NCI-H187 (cell line): Measurements from ENCODE around the gene ICE2.

ENCODE experiments used
- DNase-seq, 2 experiments: peaks; one replicate each; lab custom pipeline; 2025; lab: John Stamatoyannopoulos, UW

The ICE2 gene

GRCh38 chr15:60387321-60387720 is 91.6 kb downstream of the ICE2 start:
- DNase-seq: no peak

DNA sequence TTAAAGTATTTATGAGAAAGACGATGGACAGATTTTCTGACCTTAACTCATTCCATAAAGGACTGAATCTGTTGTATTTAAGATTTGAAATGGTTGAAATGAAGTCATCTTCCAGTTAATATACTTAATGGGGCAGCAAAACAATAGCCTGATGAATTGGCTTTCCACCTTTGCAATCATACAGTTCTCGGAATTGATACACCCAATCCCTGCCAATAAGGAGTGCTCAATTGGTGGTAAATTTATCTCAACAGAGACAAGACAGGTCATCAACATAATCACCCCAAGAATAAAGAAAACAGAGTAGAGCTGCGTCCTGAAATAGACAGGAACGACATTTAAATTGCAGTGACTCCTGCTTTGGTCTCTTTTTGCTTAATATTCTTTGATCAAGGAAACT is 92.3 kb downstream of the ICE2 start:
- DNase-seq: no peak

DNA sequence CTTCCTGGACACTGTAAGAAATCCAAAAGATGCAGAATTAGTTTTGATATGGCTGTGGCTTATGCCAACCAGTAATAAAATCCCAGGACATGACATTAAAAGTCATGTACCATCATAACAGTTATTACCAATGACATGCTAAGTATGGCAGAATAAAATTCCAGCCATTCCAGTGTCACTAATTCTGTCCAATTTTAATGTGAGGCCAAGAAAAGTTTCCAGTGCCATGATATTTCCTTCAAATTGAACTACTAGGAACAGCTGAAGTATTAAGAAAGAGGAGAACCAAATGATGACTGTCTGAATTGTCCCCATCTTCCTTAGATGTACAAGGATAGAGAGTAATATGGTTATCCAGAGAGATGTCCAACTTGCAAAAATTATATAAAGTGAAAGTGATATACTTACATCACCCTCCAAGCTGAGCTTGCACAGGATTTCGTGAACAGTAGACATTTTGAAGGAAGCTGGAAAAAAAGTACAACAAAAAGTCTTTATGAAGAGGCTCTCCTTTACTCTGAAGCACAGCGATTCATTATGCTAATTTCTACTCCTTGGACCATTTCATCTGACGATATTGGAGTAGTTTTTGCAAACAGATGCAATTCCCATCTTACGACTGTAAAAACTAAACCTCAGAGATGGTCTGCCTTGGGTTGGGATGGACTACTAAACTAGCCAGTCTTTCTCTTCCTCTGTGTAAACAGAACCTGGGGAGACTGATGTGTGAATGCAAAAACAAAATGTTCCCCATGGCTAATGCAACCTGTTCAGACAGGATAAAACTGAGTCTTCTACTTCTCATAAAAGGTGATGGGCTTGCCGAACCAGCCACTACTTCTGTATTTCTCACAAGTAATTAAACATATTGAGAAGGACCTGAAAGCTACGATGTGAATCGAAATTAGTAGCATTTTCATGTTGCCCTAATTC is 93.1 kb downstream of the ICE2 start:
- DNase-seq: no peak

DNA sequence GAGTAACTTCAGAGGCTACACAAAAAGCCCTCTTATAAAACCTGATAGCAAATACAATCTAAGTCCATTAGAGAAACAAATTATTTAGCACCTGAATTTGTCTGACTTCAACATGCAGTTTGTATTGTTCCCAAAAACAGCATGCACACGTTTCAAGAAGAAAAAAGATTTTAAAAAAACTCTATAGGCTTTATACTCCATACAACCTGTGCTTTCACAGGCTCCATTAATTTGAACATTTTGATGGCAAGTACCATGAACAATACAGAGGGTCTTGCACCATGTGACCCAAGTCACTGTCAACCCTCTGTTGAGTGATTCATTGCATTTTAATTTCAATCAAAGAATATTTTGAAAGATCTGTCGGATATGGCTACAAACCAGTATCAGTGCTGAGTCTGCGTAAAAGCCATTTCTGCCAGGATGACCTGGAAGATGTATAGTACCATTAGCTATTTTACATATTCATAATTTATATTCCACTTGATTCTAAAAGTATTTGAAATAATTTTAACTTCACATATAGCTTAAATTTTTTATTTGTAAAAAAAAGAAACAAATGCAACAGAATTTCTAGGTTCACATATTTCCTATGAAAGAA is 94.3 kb downstream of the ICE2 start:
- DNase-seq: no peak

DNA sequence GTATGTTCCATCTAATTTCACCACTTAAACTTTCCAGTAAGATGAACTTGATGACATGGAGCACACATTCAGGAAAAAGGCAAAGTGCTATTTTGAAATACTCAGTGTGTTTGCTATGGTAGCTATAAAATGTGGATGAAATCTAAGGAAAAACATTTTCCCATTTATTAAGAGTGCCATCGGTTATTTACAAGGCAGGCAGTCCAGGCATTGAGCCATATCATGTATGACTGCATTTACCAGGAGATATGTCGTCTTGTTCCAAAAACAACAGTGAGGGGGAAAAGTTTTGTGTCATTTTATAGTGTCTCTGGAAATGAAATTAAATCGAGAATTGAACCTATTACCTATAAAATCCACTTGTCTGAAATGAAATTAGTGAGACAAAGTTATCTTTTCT is 94.9 kb downstream of the ICE2 start:
- no peak for DNase-seq

DNA sequence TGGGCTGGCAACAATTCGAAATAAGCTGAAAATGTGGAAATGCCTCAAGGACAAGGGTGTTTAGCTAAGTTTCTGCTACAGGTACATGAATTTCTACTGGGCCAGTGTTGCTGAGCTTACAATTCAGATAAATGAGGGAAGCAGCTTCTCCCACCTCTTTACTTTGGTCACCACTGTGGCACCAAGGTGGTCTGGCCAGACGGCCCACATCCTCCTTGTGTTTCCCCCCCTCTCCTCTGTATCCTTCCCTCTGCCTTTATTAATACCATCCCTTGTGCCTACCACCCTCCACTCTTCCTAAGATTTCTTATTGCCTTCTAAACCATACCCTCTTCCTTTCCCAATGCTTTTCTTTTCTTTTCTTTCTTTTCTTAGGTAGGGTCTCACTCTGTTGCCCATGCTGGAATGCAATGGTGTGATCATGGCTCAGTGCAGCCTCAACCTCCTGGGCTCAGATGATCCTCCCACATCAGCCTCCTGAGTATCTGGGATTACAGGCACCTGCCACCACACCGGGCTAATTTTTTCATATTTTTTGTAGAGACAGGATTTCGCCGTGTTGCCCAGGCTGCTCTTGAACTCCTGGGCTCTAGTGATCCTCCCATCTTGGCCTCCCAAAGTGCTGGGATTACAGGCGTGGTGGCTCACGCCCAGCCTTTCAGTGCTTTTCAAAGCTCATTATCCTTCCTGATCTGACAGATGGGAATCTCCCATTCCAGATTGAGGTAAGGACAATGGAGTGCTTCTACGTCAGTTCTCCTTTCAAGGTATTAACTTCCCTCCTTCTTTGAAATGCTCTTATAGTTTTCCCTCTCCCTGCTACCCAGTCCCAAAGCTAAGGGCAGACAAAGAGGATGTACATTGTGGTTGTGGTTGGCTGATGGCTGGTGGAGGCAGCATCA is 95.9 kb downstream of the ICE2 start:
- DNase-seq: no peak

DNA sequence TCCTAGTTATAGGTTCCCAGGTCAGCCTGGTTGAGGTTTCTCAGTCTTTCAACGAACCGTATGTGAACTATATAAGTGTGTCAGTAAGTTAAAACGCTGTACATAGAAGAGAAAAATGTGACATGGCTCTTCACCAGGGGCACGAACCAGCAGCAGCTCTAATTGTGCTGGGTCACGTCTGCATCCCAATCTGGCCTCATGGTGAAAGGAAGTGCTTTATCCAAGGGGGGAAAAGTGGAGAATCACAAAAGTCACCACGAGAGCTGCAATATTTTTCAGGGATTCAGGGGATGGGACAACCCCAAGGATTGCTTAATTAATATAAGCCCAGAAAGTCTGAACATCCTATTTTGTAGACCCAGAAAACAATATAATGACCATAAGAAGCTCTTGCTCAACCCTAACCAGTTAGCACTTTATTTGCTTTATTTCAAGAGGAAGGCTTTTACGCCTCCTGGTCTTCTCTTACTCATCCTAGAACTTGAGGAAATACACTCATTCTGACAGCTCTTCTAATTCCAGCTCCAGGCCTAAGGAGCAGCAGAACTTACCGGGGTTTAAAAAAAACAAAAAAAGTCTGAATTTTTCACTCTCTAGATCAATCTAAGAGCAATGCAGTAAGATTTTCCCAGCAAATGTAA is 97.7 kb downstream of the ICE2 start:
- DNase-seq: no peak

- DNase-seq: no peak
Measured at GRCh38 chr15:60379525-60380274, 99.2 kb downstream of the ICE2 start.

DNA sequence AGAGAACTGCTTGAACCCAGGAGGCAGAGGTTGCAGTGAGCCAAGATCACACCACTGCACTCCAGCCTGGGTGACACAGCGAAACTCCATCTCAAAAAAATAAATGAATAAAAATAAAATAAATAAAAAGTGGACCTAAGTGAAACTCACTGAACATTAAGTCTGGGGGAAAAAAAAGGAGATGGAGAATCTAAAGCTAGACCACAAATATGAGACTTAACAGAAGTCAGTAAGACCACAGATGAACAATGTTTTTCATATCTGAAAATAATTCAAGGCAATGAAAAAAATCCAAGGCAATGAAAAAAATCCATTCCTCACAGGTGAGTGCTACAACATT is 99.8 kb downstream of the ICE2 start:
- no peak for DNase-seq

DNA sequence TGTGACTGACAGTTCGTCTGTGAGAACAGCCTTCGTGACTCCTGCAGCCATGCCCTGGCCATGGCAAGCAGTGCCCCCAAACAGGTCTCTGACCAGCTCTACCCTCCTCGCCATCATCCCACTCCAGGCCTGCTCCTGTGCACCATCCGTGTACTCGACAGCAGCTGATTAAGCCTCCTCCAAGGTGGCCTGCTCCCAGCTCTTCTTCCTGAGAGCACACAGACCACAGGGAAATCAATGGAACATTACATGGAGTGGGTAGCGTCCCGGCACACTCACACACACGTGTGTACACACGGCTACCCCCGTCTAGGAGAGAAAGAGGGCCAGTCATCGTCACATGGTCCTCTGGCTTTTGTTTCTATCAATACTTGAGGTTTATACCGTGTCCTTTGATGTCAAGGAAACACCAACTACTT is 102.3 kb downstream of the ICE2 start:
- DNase-seq: peak; percentile 29 to 42

GRCh38 chr15:60375306-60375705 is 103.6 kb downstream of the ICE2 start:
- no peak for DNase-seq

GRCh38 chr15:60374628-60375081 is 104.3 kb downstream of the ICE2 start:
- DNase-seq: peak; percentile 40 to 68

DNA sequence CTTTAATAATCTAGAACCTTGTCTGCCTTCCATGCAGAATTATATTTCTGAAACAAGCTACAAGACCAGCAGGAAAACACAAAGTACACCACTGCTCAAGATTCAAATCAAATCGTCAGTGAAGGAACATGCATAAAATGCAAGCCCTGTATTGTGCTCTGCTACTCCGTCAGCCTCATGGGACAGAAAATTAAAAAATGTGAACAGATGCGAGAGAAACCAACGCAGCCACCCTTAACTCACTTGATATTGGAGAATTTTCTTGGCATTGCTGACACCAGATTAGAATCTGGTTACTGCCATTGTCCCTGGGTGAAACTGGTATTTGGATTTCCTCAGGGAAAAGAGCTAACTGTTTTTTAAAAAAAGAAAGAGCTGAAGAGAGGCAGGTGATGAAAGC is 104.7 kb downstream of the ICE2 start:
- no peak for DNase-seq

DNA sequence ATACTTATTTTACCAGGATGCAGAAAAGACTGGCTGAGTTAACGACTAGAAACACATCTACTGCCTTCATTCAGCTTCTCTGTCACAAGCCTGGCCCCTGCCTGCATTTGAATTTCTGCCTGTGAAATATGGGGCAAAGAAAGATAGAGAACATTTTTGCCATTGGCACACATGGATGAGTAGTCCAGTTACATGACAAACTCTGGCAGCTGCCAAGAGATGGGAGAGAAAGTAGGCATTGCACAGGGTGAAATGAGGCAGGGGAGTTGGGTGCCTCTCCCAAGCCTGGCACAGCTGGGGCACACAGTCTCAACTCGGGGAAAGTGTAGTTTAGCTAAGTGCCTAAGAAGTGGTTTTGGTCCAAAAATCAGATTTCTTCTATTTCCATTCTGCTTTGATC is 105.2 kb downstream of the ICE2 start:
- DNase-seq: no peak

DNA sequence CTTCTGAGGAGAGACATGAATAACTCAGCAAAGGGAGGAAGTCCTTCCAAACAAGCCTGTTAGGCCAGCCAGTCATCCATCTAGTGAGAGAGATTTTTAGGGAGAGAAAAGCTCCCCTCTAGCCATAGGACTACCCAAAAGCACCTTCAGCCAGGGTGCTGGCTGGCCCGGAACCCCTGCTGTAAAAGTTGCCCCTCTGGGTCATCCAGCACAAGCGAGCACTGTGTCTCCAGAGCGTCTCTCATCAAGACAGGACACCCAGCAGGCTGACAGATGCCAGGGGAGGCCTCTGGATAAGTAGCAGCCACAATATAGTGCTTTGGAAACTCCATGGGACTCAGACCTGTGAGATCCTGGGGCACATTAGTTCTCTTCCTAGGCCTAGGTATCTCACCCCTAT is 105.6 kb downstream of the ICE2 start:
- DNase-seq: no peak

DNA sequence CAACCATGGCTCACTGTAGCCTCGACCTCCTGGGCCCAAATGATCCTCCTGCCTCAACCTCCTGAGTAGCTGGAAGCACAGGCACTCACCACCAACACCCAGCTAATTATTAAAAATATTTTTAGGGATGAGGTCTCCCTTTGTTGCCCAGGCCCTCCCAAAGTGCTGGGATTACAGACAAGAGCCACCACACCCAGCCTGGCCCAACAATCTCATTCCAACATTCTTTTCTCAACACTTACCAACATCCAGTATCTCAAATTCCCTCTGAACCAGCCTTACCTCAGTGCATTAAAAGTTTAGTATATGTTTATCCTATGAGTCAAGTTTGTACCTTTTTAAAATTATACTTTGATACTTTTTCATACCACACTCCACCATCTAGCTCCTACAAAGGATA is 106.2 kb downstream of the ICE2 start:
- DNase-seq: no peak

- no peak for DNase-seq
Measured at GRCh38 chr15:60372227-60372626, 106.7 kb downstream of the ICE2 start.

DNA sequence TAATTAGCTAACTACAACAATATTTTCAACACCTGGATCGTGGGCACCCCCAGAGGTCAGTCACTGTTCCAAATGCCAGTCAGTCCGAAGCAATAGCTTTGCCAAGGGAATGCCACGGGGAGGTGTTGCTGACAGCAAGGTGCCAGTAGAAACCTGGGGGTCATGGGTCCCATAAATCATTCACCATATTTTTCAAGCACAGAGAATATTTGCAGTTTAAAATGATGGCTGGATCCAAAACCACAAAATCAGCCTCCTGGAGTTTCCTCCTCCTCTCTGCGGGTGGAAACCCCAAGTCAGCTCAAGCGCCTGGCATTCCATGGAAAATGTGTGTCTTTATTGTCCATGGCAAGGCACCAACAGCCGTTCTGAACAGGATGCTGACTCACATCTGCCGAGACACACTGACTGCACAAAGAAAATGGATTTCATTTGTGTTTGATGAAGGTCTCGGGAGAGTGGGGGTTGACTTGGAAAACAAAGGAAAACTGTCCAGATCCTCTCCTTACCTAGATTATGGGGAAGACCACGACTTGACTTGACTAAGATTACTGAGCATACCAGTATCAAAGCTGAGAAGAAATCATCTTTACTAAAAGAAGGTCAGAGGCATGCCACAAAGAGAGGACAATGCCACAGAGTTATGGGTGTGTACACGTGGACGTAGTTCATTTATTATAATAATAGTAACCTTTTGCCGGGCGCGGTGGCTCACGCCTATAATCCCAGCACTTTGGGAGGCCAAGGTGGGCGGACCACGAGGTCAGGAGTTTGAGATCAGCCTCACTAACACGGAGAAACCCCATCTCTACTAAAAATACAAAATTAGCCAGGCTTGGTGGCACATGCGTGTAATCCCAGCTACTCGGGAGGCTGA is 107.5 kb downstream of the ICE2 start:
- DNase-seq: no peak

DNA sequence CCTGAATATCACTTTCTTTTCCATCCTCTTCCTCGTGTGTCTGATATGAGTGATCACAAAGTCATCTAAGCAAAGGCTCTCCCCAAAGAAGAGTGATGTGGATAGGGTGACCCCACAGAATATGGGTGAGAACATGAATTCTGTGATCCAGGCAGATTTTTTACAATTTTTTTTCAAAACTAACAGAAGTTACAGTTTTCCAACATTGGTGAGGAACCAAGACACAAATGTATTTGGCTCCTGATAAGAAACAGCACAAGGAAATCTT is 108.1 kb downstream of the ICE2 start:
- no peak for DNase-seq

GRCh38 chr15:60370105-60370868 is 108.7 kb downstream of the ICE2 start:
- DNase-seq: no peak
